ENCODE results near the gene VPS33A.
A peak's percentile ranks its signal among the peaks of the same experiment; 100 is the strongest.
"Not testable (repeated sequence)": the region's sequence is repeated elsewhere in the genome, so short reads cannot be mapped to it uniquely, and the experiment has no call there.

The VPS33A gene

GRCh38 chr12:122204167-122205052, 61.9 kb downstream of the VPS33A start:
- DNase-seq (ENCODE audit: low read depth in 3 of 3) = no peak

- peak; percentile 37 to 68 (median 38) for DNase-seq (ENCODE audit: low read depth in 3 of 3)
These were observed 62.8 kb downstream of the VPS33A start, which contains the start of gene B3GNT4 for GRCh38 chr12:122203301-122204166. Gene B3GNT4, plus strand, starts transcription at chr12:122203709. Its CDS starts 910 bp downstream, at chr12:122204619.

- not testable (repeated sequence) for DNase-seq (ENCODE audit: low read depth in 3 of 3)
These were observed 63.5 kb downstream of the VPS33A start for GRCh38 chr12:122202811-122203210.

DNA sequence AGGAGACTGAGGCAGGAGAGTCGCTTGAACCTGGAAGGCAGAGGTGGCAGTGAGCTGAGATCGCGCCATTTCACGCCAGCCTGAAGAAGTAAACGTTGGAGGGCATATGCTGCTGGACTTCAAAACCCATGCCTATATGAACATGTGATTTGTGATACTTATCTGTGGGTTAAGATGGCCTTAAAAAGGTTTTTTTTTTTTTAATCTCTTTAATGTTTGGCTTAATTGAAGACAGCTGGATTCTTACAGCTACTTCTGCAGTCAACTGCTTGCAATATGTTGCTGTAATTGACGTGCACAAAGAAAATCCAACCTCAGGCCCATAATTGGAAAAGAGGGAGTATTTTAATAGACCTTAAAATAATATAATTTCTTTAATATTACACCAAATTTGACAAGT, 64.3 kb downstream of the VPS33A start:
- DNase-seq (ENCODE audit: low read depth in 3 of 3) = no peak

- DNase-seq (ENCODE audit: low read depth in 3 of 3) = no peak
These were observed 64.9 kb downstream of the VPS33A start for GRCh38 chr12:122201381-122201780.

GRCh38 chr12:122200541-122201175, 65.6 kb downstream of the VPS33A start:
- no peak for DNase-seq (ENCODE audit: low read depth in 3 of 3)

DNA sequence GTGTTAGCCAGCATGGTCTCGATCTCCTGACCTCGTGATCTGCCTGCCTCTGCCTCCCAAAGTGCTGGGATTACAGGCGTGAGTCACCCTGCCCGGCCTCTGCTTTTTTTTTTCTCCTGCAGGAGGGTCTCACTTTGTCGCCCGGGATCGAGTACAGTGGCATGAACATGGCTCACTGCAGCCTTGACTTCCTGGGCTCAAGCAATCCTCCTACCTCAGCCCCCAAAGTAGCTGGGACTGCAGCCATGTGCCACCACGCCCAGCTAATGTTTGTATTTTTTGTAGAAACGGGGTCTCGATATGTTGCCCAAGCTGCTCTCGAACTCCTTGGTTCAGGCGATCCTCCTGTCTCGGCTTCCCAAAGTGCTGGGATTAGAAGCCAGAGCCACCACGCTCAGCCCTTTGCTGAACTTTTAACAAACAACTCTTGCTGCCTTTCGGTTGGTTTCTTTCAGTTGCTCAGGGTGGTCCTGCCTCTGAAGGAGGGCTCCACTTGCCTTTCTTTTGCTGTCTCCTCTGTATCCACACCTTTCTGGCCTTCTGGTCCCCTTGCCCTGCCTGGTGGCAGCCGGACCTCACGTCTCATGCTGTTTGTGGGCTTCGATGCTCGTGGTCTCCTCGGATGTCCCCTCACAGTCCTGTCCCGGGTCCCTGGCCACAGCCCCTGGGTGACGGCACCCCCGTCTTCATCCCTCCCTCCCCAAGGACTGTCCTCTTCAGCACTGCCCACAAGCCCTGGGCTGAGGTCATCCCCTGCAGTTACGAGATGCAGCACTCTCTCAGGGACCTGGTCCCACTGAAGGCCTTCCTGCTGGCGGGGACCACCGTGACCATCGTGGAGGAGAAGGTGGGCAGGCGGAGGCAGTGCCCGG, 66.6 kb downstream of the VPS33A start:
- no peak for DNase-seq (ENCODE audit: low read depth in 3 of 3)

- no peak for DNase-seq (ENCODE audit: low read depth in 3 of 3)
These were observed 68.7 kb downstream of the VPS33A start for GRCh38 chr12:122197612-122197966.

GRCh38 chr12:122195405-122195804, 70.9 kb downstream of the VPS33A start:
- DNase-seq (ENCODE audit: low read depth in 3 of 3) = no peak

- no peak for DNase-seq (ENCODE audit: low read depth in 3 of 3)
These were observed 71.5 kb downstream of the VPS33A start for GRCh38 chr12:122194804-122195203.

- no peak for DNase-seq (ENCODE audit: low read depth in 3 of 3)
These were observed 73.9 kb downstream of the VPS33A start for GRCh38 chr12:122192441-122192840.

- DNase-seq (ENCODE audit: low read depth in 3 of 3) = peak; percentile 55 to 62 (median 57)
These were observed 75.2 kb downstream of the VPS33A start for GRCh38 chr12:122190842-122191668.

DNA sequence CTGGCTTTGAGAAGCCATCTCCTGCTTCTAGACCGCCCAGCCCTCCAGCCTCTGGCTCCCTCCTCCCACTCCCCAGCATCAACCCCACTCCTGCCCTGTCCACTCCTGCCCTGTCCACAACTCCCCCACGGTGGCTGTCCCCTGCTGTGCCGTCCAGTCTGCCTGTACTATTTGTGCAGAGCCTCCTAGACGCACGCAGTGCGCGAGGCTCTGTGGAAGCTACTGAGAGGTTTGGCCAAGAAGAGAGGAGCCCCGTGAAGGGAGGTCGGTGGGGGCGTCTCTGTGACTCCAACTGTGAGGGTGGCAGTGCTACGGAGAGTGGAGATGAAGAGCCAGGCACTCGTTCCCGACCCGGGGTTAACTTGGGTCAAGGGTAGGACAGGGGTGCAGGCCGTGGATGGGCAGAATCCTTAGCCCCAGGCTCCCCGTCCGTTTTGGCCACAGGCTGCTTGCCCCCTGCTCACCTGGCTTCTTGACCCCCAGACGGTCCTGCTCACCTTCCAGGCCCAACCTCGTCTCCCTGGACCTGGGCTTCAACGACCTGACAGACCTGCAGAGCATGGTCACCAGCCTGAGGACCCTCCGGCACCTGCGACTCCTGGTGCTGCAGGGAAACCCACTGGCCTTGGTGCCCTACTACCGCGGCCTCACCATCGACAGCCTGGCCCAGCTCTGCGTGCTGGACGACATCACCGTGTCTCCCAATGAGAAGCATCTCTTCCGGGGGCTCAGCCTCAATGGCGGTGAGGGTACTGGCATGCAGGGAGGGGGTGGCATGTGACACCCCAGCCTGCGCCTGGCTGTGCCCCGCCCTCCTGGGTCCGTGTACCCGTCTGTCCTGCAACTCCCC, 76.4 kb downstream of the VPS33A start:
- no peak for DNase-seq (ENCODE audit: low read depth in 3 of 3)

- DNase-seq (ENCODE audit: low read depth in 3 of 3) = no peak
These were observed 78.8 kb downstream of the VPS33A start for GRCh38 chr12:122187466-122187865.

- DNase-seq (ENCODE audit: low read depth in 3 of 3) = no peak
These were observed 80.7 kb downstream of the VPS33A start for GRCh38 chr12:122185494-122186082.

DNA sequence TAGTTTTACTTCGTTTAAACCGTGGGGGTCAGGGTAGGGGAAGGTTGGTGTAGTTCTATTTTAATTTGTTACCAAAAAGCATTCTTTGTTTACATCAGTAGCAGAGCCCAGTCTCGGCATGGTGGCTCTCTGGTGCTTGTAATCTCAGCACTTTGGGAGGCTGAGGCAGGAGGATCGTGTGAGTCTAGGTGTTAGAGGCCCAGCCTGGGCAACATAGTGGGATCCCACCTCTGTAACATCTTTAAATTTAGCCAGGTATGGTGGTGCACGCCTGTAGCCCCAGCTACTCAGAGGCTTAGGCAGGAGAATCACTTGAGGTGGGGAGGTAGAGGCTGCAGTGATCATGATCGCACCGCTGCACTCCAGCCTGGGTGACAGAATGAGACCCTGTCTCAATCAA, 81.2 kb downstream of the VPS33A start:
- no peak for DNase-seq (ENCODE audit: low read depth in 3 of 3)

DNA sequence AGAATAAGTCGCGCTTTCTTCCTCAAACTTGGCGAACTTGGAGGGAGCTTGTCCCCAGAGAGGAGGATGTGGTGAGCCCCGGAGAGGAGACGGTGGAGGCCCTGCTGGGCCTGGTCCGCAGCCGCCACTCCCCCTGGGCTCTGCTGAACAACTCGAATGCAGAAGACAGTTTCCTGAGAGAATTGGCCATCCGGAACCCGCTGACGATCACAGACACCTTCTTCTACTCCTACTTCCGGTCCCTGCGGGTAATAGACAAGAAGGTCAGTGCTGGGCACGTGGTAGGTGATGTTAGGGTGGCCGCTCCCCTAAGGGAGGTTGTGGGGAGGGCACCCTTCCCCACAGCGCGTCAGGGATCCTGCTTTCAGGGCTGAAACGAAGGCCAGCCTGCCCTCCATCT, 81.8 kb downstream of the VPS33A start:
- DNase-seq (ENCODE audit: low read depth in 3 of 3) = no peak

DNA sequence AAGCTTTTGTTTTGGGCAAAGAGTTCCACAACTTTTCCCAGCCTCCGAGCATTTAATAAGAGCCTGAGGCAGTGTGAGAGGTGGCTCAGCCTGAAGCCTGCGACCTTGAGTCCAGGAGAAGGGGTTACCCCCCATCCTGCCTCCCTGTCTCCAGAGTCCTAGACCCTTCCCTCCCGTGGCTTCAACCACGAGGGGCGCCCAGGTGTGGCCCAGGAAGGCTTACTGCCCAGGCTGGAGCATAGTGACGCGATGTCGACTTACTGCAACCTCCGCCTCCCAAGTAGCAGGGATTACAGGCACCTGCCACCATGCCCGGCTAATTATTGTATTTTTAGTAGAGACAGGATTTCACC, 82.7 kb downstream of the VPS33A start:
- DNase-seq (ENCODE audit: low read depth in 3 of 3) = no peak
